Endothelial cell of umbilical vein (primary cell): ENCODE results near the gene NKAIN4.

Experiments
- CTCF ChIP-seq, 2 donors: IDR thresholded peaks; 1 replicate in 1 of 2; 2 replicates in 1 of 2; pipeline ENCODE4 v1.5.1; 2011; ENCODE audit warnings: low read length in 2 of 2, mild to moderate bottlenecking in 2 of 2, moderate library complexity in 2 of 2, control low read depth in 1 of 2, inconsistent platforms in 1 of 2, low read depth in 1 of 2; ENCODE audit not compliant: insufficient read depth in 1 of 2; ENCODE audit errors: extremely low read depth in 1 of 2
- TF ChIP-seq, protein P1 (sequence below): IDR thresholded peaks from 2 replicates; pipeline ENCODE4 v1.6.1; 2011; ENCODE audit not compliant: insufficient read depth, insufficient read length

GRCh38 chr20:63261795-63262528, 7.7 kb upstream of the NKAIN4 start:
- no peak for TF ChIP-seq CTCF (IDR thresholded peaks at IDR 0.05; ENCODE audit: extremely low read depth in 1 of 2, insufficient read depth in 1 of 2, low read depth in 1 of 2, low read length in 2 of 2)
- TF ChIP-seq, protein P1, sequence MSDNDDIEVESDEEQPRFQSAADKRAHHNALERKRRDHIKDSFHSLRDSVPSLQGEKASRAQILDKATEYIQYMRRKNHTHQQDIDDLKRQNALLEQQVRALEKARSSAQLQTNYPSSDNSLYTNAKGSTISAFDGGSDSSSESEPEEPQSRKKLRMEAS = no peak
